Tongue (tissue), 2 donors: ENCODE measurements around the gene MORN1. TPM values are rescaled to one million over a fixed set of nuclear protein-coding genes. Genes with fewer than 3 reads are reported as not detected.

Experiments used
- DNase-seq: peaks from one replicate; pipeline ENCODE4 v3.0.0-alpha.2; 2015
- total RNA-seq: library from RNA; depleted of rRNA; stranded (reverse); fragments of >200 nt; gene quantifications from one replicate; pipeline ENCODE4 v1.2.3, GENCODE V29; 2014

MORN1 gene
- total RNA-seq, 1 donor from 2014 or later, result 13.8 TPM

DNA sequence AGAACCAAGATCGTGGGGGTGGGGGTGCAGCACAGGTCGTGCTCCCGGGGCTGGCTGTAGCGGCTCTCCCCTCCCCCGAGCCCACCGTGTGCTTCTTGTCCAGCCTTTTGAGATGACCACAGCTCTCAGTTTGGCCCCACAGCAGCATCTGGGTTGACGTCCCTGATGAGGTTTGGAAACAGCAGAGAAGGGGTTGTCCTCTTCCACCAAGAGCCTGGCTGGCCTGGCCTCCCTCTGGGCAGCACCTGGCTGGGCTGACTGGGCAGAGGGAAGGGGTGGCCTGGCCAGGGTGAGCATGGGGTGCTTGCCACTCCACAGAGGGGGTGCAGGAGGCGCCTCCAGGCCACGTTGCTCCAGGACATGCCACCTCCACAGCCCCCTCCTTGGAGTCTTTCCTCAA, 101.7 kb downstream of the MORN1 start:
- no peak for DNase-seq

DNA sequence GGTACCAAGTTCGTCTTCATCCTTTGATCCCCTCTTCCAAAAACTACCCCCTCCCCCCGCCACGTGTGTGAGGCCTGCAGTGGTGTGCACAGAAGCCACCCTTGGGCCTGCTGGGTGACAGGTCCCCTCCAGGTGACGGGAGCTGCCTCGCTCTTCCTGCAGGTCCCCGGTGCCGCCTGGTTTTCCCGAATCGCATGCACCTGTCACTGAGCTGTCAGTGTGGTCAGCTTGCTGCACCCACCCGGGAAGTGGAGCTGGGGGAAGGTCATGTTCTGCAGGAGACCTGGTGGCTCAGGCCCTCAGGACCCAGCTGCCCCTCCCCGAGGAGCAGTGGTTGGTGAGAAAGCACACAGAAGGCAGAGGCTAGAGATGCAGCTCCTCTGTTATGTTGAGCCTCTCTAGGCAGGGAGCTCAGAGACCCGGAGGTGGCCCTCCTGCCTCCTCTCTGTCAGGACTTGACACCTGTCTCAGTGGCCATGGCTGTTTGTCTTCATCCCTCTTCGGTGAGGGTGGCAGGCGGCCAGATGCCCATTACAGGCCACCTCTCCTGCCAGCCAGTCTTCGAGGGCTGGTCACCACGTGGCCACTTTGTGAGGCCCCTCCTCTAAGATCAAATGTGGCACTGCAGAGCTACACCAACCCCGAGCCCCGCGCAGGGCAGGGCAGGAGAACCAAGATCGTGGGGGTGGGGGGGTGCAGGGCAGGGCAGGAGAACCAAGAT, 102.4 kb downstream of the MORN1 start:
- DNase-seq, result no peak

DNA sequence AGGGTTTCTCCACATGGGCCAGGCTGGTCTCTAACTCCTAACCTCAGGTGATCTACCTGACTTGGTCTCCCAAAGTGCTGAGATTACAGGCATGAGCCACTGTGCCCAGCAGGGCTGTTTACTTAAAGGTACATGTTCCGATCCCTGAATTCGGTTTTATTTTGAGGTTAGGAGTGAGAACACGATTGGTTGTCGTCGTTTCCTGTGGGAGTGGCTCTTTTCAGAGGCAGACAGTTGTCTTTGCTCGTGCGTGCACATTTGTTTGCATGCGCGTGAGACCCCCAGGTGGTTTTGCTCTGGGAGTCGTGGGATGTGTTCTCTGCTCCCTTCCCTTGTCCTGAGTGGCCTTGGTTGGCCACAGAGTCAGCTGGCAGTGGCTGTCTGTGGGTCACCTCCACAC, 103.0 kb downstream of the MORN1 start:
- no peak for DNase-seq

DNA sequence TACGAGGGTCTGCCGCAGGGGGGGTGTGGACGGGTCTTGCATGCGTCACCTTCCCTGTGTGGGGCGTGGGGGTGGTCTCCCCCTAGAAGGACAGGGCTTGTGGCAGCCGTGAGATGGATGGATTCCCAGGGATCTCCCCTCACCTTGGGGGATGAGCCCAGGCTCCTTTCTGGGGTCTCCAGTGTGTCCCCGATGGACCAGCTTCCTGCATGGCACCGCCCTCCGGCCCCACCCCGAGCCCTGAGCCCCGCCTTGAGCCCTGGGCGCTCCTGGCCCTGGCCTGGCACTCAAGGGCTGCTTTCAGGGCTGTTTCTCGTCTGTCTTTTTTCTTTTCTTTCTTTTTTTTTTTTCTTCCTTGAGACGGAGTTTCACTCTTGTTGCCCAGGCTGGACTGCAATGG, 103.7 kb downstream of the MORN1 start:
- no peak for DNase-seq

DNA sequence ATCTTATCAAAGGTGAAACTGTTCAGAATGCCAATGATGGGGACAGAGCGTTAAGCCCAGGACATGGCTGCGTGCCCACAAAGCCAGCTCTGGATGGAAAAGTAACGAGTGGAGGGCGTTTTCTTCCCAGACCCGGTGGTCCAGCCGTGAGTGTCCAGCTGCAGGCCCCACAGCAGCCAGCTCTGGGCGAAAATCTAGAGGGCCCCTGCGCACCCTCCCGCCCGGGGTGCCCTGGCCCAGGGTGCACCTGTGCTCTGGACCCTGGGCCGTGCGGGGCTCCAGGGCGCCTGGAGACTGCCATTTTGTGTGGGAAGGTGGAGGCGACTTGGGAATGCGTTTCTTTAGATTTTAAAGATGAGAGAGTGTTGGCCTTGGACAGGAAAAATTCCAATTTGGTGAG, 104.4 kb downstream of the MORN1 start:
- DNase-seq, result no peak

DNA sequence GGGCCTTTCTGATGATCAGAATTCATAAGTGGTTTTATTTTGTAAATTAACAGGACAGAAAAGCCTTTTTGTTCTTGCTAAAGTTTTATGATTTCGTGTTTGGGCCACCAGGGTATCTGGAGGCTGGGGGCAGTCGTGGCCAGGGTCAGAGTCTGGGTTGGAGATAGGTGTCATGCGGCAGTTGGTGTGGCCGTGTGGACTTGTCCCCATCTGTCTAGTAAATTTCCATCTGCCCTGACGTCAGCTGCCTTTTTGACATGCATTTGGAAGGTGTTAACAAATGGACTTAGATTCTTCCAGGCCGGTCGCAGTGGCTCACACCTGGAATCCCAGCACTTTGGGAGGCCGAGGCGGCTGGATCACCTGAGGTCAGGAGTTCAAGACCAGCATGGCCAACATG, 106.4 kb downstream of the MORN1 start:
- no peak for DNase-seq

DNA sequence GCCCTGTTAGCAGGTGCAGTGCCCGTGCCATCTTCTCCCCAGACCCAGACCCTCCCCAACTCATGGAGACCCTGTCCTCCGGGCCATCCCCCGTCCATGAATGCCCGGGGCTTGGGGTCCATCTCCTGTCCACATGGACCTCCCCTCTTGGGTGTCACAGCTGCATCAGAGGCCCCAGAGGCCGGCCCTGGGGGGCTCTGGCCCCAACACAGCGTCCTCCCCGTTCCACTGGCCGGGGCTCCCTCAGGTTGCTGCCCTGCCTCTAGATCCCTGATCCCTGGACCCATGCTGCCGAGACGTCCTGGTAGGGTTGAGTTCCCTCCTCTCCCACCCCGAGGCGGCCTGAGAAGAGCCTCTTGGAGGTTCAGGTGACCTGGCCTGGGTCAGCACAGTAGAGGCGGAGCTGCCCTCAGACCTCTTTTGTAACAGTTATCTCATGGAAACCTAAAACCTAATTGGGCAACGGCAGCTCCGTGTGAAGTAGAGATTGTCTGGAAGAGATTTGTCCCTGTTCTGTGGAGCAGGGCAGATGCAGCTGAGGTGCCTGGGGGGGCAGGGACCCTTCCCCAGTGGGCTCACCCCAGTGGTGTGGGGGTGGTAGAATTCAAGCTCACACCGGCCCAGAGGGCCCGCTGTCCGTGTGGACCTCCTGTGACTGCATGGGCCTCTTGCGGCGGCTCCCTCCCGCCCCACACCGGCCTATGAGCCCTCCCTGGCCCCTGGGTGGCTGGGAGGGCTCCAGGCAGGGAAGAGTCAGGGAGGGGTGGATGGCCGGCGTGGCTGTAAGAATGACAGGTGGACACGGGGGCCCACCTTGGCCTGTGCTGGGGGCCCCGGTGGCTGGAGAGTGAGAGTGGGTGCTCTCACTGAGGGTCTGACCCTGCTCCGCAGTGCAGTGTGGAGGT, 107.1 kb downstream of the MORN1 start:
- DNase-seq, result no peak

DNA sequence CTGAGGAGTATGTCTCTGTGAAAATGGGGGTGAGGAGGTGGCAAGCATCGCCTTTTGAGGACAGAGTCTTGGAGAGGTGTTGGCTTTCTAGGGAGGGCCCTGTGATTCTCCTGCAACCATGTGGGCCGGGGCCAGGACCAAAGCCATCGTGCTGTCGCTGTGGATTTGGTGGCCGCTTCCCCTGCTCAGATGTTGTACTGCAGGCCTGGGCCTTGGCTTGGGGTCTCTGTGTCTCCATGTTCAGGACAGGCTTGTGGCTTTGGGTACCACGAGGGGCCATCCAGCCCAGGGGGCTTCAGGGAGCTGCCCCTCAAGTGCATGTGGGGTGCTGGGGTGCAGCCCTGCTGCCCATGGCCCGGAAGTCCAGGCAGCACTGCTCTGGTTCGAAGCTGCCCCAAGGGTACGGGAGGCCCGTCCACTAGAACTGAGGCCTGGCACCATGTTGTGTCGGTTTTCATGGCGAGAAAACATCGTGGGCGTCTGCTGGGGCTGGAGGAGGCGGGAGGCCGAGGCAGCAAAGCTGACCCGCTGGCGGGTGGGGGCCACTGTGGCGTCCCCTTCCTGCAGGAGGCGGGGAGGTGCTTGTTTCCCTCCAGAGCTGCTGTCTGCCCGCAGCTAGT, 107.9 kb downstream of the MORN1 start:
- no peak for DNase-seq

DNA sequence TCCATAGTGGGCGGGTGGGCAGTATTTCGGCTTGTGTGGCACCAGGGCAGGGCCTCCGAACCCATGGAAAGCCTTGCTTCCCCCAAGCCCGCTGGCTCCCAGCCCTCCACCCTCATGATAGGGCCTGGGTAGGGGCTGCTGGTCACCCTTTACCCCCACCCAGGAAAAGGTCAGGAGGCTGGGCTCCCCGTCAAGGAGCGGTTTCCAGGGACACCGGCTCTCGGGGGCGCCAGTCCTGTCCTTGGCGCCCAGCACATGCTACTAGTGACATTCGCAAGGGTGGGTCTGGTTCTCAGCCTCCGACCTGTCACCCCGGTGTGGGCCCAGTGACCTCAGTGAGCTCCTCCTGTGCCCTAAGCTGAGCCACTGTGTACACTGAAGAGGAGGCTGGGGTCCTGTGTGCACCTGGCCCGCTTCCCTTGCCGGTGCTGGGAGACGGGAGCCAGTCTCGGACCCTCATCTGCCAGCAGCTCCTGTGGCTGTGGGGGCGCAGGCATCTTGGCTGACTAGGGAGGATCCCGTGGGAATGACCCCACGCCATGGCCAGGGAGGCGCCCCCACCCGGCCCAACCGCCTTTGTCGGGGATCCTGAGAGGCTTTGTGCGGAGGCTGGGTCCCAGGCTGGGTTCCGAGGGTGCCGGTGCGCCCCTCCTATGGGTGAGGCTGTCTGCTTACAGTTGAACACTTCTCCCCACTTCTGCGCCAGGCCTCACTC, 108.6 kb downstream of the MORN1 start:
- no peak for DNase-seq

DNA sequence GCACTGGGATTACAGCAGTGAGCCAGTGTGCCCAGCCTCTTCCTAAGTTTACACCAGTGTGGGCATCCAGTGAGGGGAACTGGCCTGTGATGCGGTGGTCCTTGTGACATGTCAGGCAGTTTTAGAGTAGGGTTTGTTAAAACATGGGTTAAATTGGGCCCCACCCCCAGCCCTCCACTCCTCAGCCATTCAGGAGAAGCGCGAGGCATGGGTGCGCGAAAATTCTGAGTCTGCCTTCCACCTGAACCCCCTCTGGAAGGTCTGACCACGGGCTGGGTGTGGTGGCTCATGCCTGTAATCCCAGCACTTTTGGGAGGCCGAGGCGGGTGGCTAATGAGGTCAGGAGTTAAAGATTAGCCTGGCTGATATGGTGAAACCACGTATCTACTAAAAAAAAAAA, 111.5 kb downstream of the MORN1 start:
- no peak for DNase-seq

DNA sequence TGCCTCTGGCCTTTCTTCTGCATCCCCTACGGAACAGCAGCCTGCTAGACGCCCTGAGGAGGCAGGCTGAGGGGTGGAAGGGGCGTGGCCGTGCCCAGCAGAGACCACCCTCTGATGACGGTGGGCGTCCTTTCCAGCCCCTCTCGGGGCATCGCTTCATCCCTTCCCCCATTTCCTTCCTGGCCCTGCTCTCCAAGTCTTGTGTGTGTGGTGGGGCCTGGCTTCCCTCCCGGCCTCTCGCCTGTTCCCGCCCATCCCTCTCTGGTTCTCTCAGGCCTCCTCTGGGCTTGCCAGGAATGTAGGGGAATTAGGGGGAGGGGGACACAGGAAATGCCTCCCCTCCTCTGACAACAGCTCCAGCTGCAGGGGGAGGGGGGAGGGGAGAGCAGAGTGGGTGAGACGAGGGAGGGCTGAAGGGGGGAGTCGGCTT, 112.1 kb downstream of the MORN1 start:
- peak; percentile 98 for DNase-seq

DNA sequence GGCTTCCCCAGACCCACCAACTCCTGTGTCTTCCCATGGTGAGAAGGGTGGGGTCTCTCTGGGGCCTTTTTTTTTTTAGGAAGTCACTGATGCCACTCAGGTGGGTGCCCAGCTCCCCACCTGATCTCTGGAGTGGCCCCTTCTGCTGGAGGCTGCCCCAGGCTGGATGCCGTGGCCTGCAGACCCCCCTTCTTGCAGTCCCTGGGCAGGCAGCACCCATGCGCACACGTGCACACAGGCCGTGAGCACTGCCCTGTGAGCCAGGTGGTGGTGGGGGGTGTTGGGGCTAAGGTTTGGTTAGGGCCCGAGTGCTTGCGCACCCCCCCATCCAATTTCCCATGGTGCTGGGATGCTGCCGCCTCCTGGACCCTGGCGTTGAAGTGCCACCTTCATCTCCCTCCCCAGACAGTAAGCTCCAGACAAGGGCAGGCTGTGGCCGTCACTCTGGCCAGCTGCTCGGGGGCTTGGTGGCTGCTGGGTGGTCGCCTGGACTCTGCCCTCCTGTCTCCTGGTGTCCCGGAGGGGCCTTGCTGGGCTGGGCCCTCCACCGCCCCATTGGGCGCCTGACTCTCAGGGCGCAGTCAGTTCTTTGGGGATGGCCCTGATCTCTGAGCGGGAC, 112.7 kb downstream of the MORN1 start:
- no peak for DNase-seq

DNA sequence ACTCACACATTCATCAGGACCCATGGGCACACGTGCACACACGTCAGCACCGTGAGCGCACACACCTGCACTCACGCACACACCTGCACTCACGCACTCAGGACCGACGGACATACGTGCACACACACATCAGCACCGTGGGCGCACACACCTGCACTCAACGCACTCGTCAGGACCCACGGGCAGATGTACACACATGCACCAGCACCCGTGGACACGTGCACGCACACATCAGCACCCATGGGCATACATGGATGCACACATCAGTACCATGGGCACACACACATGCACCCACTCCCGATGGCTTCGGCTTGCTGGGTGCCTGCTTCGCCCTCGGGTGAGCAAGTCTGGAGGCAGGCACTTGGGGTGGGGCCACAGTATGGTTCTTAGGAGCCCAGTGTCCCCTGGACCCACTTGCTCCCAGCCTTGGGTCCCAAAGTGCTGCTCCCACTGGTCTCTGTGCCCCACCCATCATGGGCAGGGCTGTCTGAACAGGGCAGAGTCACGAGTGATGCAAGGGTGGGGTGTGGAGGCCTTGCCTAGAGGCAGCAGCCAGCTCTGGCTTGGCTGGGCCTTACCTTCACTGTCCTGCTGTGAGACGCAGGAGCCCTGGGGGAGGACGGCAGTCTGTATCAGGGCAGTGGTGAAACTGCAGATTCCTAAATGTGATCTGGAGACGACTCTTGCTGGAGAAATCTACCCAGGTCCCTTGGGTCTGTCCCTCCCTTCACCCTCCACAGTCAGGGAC, 113.4 kb downstream of the MORN1 start:
- no peak for DNase-seq

DNA sequence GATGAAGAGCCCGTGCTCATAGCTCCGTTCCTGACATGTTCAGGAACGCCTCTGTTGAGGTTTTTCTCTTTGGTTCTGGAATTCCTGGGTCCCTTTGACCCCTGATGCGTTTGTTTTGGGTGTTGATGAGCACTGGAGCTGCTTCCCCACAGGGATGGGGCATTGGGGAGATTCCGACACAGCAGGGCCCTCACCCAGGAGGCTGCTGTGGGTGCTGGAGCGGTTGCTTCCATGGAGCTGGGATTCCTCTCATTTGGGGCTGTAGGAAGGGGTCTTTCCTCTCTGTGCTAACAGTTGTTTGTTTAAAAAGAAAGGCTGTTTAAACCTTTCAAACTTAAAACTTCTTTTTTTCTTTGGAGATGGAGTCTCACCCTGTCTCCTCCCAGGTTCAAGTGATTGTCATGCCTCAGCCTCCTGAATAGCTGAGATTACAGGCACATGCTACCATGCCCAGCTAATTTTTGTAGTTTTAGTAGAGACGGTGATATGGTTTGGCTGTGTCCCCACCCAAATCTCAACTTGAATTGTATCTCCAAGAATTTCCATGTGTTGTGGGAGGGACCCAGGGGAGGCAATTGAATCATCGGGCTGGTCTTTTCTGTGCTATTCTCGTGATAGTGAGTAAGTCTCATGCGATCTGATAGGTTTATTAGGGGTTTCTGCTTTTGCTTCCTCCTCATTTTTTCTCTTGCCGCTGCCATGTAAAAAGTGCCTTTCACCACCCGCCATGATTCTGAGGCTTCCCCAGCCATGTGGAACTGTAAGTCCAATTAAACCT, 114.4 kb downstream of the MORN1 start:
- no peak for DNase-seq

DNA sequence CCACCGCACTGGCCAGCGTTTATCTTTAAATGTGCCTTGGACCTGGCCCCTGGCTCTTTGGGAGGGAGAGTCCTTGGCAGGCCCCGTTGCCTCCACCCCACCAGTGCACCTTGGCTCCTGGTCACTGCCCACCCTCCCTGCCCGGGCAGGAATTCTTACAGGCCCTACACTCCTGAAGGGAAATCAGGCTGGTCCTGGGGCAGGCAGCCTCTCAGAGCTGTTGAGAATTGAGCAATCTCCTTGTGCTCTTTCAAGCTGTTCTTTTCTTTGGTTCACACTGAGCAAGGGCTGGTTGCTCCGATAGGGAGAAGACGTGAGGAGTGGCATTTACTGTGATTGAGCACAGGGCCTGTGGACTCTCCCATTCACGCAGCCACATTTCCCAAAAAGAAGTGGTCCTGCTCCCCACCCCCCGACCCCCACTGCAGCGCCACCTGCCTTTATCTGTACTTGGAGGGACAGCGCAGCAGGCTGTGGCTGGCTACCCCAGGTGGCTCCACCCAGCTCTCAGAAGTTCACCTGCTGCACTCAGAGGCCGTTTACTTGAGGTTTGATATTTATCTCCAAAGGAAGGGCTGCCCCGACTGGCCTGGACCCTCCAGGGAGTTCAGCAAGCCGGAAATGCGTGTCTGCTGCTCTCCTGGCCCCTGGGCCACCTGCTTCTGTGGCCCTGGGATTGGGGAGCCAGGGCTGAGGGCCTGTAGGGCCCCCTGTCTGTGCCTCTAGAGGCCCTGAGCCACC, 115.4 kb downstream of the MORN1 start:
- no peak for DNase-seq

DNA sequence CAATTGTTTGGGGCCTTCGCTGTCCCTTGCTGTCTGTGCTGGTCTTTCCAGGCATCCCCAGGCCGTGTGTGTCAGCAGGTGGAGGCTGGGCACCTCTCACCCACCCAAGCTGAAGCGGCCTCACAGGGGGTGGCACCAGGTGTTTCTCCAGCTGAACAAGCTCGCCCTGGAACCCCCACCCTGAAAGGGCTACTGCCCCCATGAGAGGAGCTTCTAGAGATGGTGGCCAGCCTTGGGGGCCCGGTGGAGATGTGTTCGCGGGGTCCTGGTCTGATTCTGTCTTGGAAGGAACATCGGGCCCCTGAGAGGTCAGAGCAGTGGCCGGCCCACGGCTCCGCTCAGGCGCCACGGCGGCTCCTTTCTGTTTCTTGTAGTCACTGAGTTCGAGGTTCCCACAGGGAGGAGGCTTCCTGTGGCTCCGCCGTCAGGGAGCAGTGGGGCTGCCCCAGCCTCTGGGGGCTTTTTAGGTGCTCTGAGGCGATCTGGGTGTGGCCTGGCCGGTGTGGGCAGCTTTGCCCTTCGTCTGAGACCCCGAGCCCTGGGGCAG, 116.4 kb downstream of the MORN1 start:
- DNase-seq, result no peak

DNA sequence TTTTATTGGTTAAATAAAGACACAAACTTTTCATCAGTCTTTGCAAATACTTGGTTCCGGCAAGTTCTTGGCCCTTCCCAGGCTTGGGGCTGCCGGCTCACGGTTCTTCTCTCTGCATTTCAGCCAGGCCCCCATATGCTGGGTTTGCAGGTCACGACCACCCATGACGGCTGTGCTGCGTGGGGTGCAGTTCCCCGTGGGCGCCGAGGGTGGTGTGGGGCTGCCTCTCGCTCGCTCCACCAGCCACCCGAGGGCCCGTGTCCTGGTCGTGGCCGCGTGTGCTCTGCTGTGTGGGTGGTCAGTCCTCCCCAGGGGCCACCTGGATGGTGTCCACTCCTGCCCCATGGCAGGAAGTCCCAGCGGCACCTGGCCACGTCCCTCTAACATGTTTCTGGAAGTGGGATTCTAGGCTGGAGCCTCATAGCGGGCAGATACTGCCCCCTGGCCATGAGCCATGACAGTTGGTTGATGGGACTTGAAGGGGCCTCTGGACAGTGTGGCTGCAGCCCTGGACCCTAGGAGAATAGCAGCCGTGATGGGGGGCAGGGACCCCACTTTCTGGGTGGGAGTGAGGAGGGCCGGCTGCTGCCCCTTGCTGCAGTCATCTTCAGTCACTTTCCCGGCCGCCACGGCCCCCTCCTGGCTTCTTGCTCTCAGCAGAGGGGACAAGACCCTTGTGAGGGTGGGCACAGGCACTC, 117.0 kb downstream of the MORN1 start:
- no peak for DNase-seq

DNA sequence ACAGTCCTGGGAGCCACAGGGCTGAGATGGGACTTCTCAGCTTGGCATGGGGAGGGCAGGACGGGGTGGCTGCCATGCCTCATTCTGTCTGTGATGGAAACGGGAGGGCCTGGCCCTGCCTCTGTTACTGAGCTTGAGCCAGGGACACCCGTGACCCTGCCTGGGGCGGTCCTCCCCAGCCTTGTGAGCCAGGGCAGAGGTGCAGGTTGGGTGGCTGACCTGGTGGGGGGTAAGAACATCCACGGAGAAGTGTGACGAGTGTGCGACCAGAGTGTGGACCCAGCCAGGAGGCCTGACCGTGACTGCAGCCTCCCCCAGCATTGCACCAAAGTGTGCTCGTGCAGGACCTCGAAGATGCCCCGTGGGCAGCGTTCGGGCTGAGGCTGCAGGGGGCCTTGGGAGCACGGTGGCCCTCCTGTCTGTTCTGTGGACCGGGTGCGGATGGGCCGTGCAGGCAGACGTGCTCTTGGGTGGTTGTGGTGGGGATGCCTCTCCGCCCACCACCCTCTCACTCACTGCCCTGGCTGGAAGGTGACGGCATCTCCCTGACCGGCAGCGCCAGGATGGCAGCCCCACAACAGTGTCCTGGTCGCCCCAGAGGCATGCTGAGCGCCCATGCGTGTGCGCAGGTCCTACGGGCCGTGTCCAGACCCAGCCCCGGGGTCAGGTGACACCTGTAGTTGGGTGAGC, 117.8 kb downstream of the MORN1 start:
- no peak for DNase-seq
